ENCODE results near the gene RNF183. TPM values are rescaled to one million over a fixed set of nuclear protein-coding genes. Genes with fewer than 3 reads are reported as not detected.

The RNF183 gene
- polyA plus RNA-seq, 1 of the 3 experiments (the other 2 are of a cell fraction) = not detected

GRCh38 chr9:113315231-113315630 lies 12.1 kb upstream of the RNF183 start:
- no peak overlapping the region for H3K9ac ChIP-seq
- no peaks in the 10 kb centered on the region for H3K9me3 ChIP-seq
- no peaks in the 10 kb centered on the region for H3K27me3 ChIP-seq (ENCODE audit: insufficient read depth)
- CTCF ChIA-PET = interaction anchor here (1.1 to 1.4 kb wide), 2 partner anchors 86 to 340 kb away, joined by 3 to 4 read pairs; partner anchors contain the start of gene ALAD
- H3K4me1 ChIP-seq (ENCODE audit: control insufficient read depth in 1 of 2, insufficient read depth in 2 of 2, low read depth in 1 of 2, low read length in 1 of 2) = peaks cover 0 to 7% of the 10 kb centered on the region in 2 experiments; a peak in 1 of 4 replicates
- H3K4me3 ChIP-seq (ENCODE audit: low read depth in 2 of 2, low read length in 1 of 2) = no peak overlapping the region
- H3K9me2 ChIP-seq = no peaks in the 10 kb centered on the region
- no peak overlapping the region for H3K27ac ChIP-seq (ENCODE audit: low read depth in 2 of 2, low read length in 1 of 2)
- H2AFZ ChIP-seq (ENCODE audit: low read depth) = no peak overlapping the region
- no peak for DNase-seq
- POLR2A ChIA-PET = no interaction called here
- TF ChIP-seq, protein P1, sequence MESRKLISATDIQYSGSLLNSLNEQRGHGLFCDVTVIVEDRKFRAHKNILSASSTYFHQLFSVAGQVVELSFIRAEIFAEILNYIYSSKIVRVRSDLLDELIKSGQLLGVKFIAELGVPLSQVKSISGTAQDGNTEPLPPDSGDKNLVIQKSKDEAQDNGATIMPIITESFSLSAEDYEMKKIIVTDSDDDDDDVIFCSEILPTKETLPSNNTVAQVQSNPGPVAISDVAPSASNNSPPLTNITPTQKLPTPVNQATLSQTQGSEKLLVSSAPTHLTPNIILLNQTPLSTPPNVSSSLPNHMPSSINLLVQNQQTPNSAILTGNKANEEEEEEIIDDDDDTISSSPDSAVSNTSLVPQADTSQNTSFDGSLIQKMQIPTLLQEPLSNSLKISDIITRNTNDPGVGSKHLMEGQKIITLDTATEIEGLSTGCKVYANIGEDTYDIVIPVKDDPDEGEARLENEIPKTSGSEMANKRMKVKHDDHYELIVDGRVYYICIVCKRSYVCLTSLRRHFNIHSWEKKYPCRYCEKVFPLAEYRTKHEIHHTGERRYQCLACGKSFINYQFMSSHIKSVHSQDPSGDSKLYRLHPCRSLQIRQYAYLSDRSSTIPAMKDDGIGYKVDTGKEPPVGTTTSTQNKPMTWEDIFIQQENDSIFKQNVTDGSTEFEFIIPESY (IDR thresholded peaks at IDR 0.05; ENCODE audit: borderline replicate concordance, low read depth) = no peak
- TF ChIP-seq GABPA (IDR thresholded peaks at IDR 0.05; ENCODE audit: low read depth) (no peak), SIN3A (IDR thresholded peaks at IDR 0.05; ENCODE audit: borderline replicate concordance, low read depth, low read length) (no peak), USF1 (IDR thresholded peaks at IDR 0.05; ENCODE audit: borderline replicate concordance, low read depth) (no peak), SMC3 (IDR thresholded peaks at IDR 0.05; ENCODE audit: low read depth, low read length) (no peak), MXI1 (IDR thresholded peaks at IDR 0.05; ENCODE audit: low read depth, low read length) (no peak), RXRA (IDR thresholded peaks at IDR 0.05; ENCODE audit: borderline replicate concordance, low read depth) (no peak), TEAD4 (IDR thresholded peaks at IDR 0.05; ENCODE audit: borderline replicate concordance, insufficient read depth) (no peak)
- TF ChIP-seq, protein P2, sequence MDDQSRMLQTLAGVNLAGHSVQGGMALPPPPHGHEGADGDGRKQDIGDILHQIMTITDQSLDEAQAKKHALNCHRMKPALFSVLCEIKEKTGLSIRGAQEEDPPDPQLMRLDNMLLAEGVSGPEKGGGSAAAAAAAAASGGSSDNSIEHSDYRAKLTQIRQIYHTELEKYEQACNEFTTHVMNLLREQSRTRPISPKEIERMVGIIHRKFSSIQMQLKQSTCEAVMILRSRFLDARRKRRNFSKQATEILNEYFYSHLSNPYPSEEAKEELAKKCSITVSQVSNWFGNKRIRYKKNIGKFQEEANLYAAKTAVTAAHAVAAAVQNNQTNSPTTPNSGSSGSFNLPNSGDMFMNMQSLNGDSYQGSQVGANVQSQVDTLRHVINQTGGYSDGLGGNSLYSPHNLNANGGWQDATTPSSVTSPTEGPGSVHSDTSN (IDR thresholded peaks at IDR 0.05) = no peak
- no peaks in the 10 kb centered on the region for H3F3A ChIP-seq (replicated peaks; ENCODE audit: insufficient read depth)
- no peaks in the 10 kb centered on the region for H3K79me2 ChIP-seq (ENCODE audit: insufficient read depth)
- no peaks in the 10 kb centered on the region for H4K20me1 ChIP-seq (ENCODE audit: insufficient read depth)
- no peak overlapping the region for H3K4me2 ChIP-seq
- peaks cover 0 to under 1% of the 10 kb centered on the region in 2 experiments for H3K36me3 ChIP-seq (replicated peaks in 1 of 2; ENCODE audit: control insufficient read depth in 1 of 2, insufficient read depth in 2 of 2, low read length in 1 of 2)

GRCh38 chr9:113313261-113313660 lies 10.1 kb upstream of the RNF183 start:
- H2AFZ ChIP-seq (ENCODE audit: low read depth) = no peak overlapping the region
- no peak overlapping the region for H3K4me2 ChIP-seq
- H3K79me2 ChIP-seq (ENCODE audit: insufficient read depth) = no peaks in the 10 kb centered on the region
- ChIA-PET CTCF (interaction anchor here (1.0 to 1.7 kb wide), 2 partner anchors 88 to 342 kb away, joined by 4 to 5 read pairs; partner anchors contain the start of gene ALAD), POLR2A (no interaction called here)
- H3K27ac ChIP-seq (ENCODE audit: low read depth in 2 of 2, low read length in 1 of 2) = no peak overlapping the region
- H3F3A ChIP-seq (replicated peaks; ENCODE audit: insufficient read depth) = peaks cover 3% of the 10 kb centered on the region
- no peaks in the 10 kb centered on the region for H4K20me1 ChIP-seq (ENCODE audit: insufficient read depth)
- no peak overlapping the region for H3K4me3 ChIP-seq (ENCODE audit: low read depth in 2 of 2, low read length in 1 of 2)
- no peaks in the 10 kb centered on the region for H3K9me2 ChIP-seq
- WGBS (ENCODE audit: low lambda C conversion rate) = 75% methylated on average over 5 of the region's 5 CpGs
- DNase-seq = no peak
- no peaks in the 10 kb centered on the region for H3K27me3 ChIP-seq (ENCODE audit: insufficient read depth)
- H3K9me3 ChIP-seq = no peaks in the 10 kb centered on the region
- no peak overlapping the region for H3K9ac ChIP-seq
- H3K4me1 ChIP-seq (ENCODE audit: control insufficient read depth in 1 of 2, insufficient read depth in 2 of 2, low read depth in 1 of 2, low read length in 1 of 2) = peaks cover 0 to 3% of the 10 kb centered on the region in 2 experiments; a peak in 1 of 4 replicates
- H3K36me3 ChIP-seq (replicated peaks in 1 of 2; ENCODE audit: control insufficient read depth in 1 of 2, insufficient read depth in 2 of 2, low read length in 1 of 2) = no peaks in the 10 kb centered on the region
- TF ChIP-seq NFIC (IDR thresholded peaks at IDR 0.05; ENCODE audit: borderline replicate concordance) = no peak
- TF ChIP-seq GABPA (IDR thresholded peaks at IDR 0.05; ENCODE audit: low read depth) = no peak
- TF ChIP-seq, protein P3, sequence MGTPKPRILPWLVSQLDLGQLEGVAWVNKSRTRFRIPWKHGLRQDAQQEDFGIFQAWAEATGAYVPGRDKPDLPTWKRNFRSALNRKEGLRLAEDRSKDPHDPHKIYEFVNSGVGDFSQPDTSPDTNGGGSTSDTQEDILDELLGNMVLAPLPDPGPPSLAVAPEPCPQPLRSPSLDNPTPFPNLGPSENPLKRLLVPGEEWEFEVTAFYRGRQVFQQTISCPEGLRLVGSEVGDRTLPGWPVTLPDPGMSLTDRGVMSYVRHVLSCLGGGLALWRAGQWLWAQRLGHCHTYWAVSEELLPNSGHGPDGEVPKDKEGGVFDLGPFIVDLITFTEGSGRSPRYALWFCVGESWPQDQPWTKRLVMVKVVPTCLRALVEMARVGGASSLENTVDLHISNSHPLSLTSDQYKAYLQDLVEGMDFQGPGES (IDR thresholded peaks at IDR 0.05; ENCODE audit: low read depth, low read length) = no peak
- no peak for TF ChIP-seq SIN3A (IDR thresholded peaks at IDR 0.05; ENCODE audit: borderline replicate concordance, low read depth, low read length)
- no peak for TF ChIP-seq REST (IDR thresholded peaks at IDR 0.05; ENCODE audit: low read depth, low read length)
- TF ChIP-seq NRF1 (IDR thresholded peaks at IDR 0.05; ENCODE audit: low read depth, low read length) = no peak
- TF ChIP-seq FOXJ3 (CRISPR knock-in tag; IDR thresholded peaks at IDR 0.05) = no peak
- TF ChIP-seq FOXM1 (IDR thresholded peaks at IDR 0.05; ENCODE audit: low read depth) = no peak
- no peak for TF ChIP-seq ELF1 (IDR thresholded peaks at IDR 0.05)
- TF ChIP-seq CTCF (IDR thresholded peaks at IDR 0.05) = no peak

Data from SK-N-SH (cell line).